A673 (cell line): ENCODE data around the gene SLC35G6. TPM values are rescaled to one million over a fixed set of nuclear protein-coding genes. Genes with fewer than 3 reads are reported as not detected.

Source experiments
- BruUV-seq: library from RNA; stranded (reverse); fragments of 400-500 nt; replicated peaks from 2 replicates; lab custom pipeline; 2021; lab: Mats Ljungman, UMichigan
- CTCF ChIA-PET: fragments of 300-600 bp; sonication (Branson Sonifier 250); formaldehyde crosslinking; loops from one replicate; lab custom pipeline; 2022; ENCODE audit warnings: antibody characterized with exemption; lab: Charles Lee
- POLR2A ChIA-PET: fragments of 300-600 bp; sonication (Branson Sonifier 250); formaldehyde crosslinking; loops from one replicate; lab custom pipeline; 2022; ENCODE audit warnings: antibody characterized with exemption; ENCODE audit not compliant: low non-redundant PET; lab: Charles Lee
- DNase-seq: peaks from one replicate; pipeline ENCODE4 v3.0.0-alpha.2; 2015; ENCODE audit warnings: low spot score
- H3K27ac ChIP-seq: fragments of 200-600 bp; sonication (generic); 2 replicates; pipeline ENCODE4 v1.5.1; 2016; ENCODE audit warnings: mixed run types, low read depth, mild to moderate bottlenecking, mixed read lengths, antibody characterized with exemption, low read length; ENCODE audit not compliant: poor library complexity, severe bottlenecking
- H3K27me3 ChIP-seq: fragments of 200-600 bp; sonication (generic); replicated peaks from 2 replicates; pipeline ENCODE4 v1.6.1; 2017; ENCODE audit warnings: mixed run types, low read depth, mild to moderate bottlenecking, mixed read lengths, antibody characterized with exemption, low read length; ENCODE audit not compliant: insufficient read depth, poor library complexity
- H3K36me3 ChIP-seq: fragments of 200-600 bp; sonication (generic); 2 replicates; pipeline ENCODE4 v1.6.1; 2016; ENCODE audit warnings: mixed run types, mild to moderate bottlenecking, mixed read lengths, antibody characterized with exemption, low read length; ENCODE audit not compliant: insufficient read depth, poor library complexity, severe bottlenecking
- H3K4me1 ChIP-seq: fragments of 200-600 bp; sonication (generic); 2 replicates; pipeline ENCODE4 v1.6.1; 2017; ENCODE audit warnings: mixed run types, mild to moderate bottlenecking, mixed read lengths, antibody characterized with exemption, low read length; ENCODE audit not compliant: insufficient read depth, poor library complexity, severe bottlenecking
- H3K4me3 ChIP-seq: fragments of 200-600 bp; sonication (generic); 2 replicates; pipeline ENCODE4 v1.5.1; 2016; ENCODE audit warnings: low read depth, mixed run types, mild to moderate bottlenecking, mixed read lengths, low read length; ENCODE audit not compliant: poor library complexity, severe bottlenecking
- H3K9me3 ChIP-seq: fragments of 200-600 bp; sonication (generic); 2 replicates; pipeline ENCODE4 v1.6.1; 2016; ENCODE audit warnings: mixed run types, low read depth, mild to moderate bottlenecking, mixed read lengths, antibody characterized with exemption, low read length; ENCODE audit not compliant: poor library complexity, severe bottlenecking
- EZH2 ChIP-seq: fragments of 200-600 bp; sonication (generic); IDR thresholded peaks from 2 replicates; pipeline ENCODE4 v1.6.1; 2017; ENCODE audit warnings: borderline replicate concordance, low read depth, mild to moderate bottlenecking, mixed read lengths, antibody characterized with exemption, low read length; ENCODE audit not compliant: poor library complexity, severe bottlenecking
- intact Hi-C: fragments of 100-400 bp; cut with micrococcal nuclease; formaldehyde crosslinking; loops from one replicate; pipeline ENCODE4 v1.10.0; 2022; ENCODE audit not compliant: unreplicated experiment
- total RNA-seq: library from RNA; stranded (reverse); gene quantifications from 2 replicates; pipeline ENCODE4 v1.2.3, GENCODE V29; 2021
- TF ChIP-seq, protein P1 (sequence below): fragments of 300-800, 200-600 bp; sonication (generic); conservative IDR thresholded peaks from 2 replicates; pipeline ENCODE4 v1.5.1; 2017; ENCODE audit warnings: low read depth, mild to moderate bottlenecking, antibody characterized with exemption, low read length, moderate library complexity, mixed read lengths

SLC35G6 gene
- total RNA-seq, 1 experiment from 2014 or later = not detected

DNA sequence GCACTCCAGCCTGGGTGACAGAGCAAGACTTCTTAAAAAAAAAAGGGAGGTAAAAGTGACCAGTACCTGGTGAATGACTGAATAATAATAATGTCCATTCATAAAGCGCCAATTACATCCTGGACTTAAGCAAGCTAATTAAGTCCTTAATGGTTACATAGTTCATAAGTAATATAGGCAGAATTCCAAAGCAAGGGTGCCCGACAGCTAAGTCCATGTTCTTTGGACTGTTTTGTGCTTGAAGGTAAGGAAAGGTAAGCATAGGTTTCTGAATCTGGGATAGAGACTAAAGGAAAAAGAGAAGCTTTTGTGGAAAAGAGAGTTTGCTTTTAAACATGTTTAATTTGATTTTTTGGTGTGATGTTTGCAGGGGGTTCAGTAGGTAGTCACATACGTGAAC lies 12.7 kb downstream of the SLC35G6 start:
- Histone ChIP-seq H3K27ac (no peak overlapping the region), H3K4me3 (no peak overlapping the region), H3K4me1 (no peaks in the 10 kb centered on the region), H3K36me3 (peaks cover 44% of the 10 kb centered on the region), H3K27me3 (no peaks in the 10 kb centered on the region), H3K9me3 (no peaks in the 10 kb centered on the region)
- intact Hi-C loops = no loop called here
- no TSS peak for BruUV-seq
- CTCF ChIA-PET = interaction anchor here (0.9 kb wide), 1 partner anchor 57 kb away, joined by 6 read pairs; no protein-coding TSS in a partner anchor
- TF ChIP-seq EZH2 = no peak
- TF ChIP-seq, protein P1, sequence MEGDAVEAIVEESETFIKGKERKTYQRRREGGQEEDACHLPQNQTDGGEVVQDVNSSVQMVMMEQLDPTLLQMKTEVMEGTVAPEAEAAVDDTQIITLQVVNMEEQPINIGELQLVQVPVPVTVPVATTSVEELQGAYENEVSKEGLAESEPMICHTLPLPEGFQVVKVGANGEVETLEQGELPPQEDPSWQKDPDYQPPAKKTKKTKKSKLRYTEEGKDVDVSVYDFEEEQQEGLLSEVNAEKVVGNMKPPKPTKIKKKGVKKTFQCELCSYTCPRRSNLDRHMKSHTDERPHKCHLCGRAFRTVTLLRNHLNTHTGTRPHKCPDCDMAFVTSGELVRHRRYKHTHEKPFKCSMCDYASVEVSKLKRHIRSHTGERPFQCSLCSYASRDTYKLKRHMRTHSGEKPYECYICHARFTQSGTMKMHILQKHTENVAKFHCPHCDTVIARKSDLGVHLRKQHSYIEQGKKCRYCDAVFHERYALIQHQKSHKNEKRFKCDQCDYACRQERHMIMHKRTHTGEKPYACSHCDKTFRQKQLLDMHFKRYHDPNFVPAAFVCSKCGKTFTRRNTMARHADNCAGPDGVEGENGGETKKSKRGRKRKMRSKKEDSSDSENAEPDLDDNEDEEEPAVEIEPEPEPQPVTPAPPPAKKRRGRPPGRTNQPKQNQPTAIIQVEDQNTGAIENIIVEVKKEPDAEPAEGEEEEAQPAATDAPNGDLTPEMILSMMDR = no peak
- POLR2A ChIA-PET = no interaction called here
- no peak for DNase-seq

DNA sequence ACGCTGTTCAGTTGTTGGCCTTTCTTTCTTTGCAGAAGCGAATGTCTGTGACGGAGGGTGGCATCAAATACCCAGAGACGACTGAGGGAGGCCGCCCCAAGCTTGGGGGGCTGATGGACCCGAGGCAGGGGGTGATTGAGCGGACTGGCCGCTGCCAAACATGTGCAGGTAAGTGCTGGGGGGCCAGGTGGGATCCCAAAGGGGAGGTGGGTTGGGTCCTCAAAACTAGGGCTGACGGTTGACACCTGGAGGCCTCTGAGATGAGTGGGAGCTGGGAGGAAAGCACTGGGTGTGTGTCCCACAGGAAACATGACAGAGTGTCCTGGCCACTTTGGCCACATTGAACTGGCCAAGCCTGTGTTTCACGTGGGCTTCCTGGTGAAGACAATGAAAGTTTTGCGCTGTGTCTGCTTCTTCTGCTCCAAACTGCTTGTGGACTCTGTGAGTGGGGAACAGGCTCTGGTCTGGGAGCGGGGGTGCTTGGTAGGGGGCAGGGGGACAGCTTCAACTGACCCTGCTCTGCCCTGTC lies 14.7 kb downstream of the SLC35G6 start:
- TF ChIP-seq, protein P1 = no peak
- no peak for TF ChIP-seq EZH2
- H3K4me3 ChIP-seq = no peak overlapping the region
- no peaks in the 10 kb centered on the region for H3K9me3 ChIP-seq
- CTCF ChIA-PET = no interaction called here
- POLR2A ChIA-PET = interaction anchor here (0.7 kb wide), 1 partner anchor 522 kb away, joined by 3 read pairs; no protein-coding TSS in a partner anchor
- peaks cover 64% of the 10 kb centered on the region for H3K36me3 ChIP-seq
- H3K4me1 ChIP-seq = no peaks in the 10 kb centered on the region
- no peaks in the 10 kb centered on the region for H3K27me3 ChIP-seq
- no peak overlapping the region for H3K27ac ChIP-seq
- intact Hi-C loops = no loop called here
- no TSS peak for BruUV-seq
- DNase-seq = no peak

DNA sequence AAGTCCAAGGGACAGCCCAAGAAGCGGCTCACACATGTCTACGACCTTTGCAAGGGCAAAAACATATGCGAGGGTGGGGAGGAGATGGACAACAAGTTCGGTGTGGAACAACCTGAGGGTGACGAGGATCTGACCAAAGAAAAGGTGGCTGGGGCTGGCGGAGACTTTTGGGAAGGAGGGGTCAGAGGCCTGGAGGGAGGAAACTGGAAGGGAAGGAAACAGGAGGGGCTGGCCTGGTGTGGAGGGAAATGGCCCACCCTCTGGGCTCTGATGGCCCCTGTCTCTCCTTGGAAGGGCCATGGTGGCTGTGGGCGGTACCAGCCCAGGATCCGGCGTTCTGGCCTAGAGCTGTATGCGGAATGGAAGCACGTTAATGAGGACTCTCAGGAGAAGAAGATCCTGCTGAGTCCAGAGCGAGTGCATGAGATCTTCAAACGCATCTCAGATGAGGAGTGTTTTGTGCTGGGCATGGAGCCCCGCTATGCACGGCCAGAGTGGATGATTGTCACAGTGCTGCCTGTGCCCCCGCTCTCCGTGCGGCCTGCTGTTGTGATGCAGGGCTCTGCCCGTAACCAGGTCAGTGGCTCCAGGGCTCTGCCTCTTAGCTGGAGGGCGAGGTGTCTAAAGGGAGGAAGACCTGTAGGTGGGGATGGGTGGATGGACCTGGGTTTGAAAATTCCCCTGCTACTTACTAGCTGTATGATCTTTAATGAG lies 15.4 kb downstream of the SLC35G6 start:
- H3K4me3 ChIP-seq = no peak overlapping the region
- intact Hi-C loops = no loop called here
- peaks cover 65% of the 10 kb centered on the region for H3K36me3 ChIP-seq
- H3K4me1 ChIP-seq = no peaks in the 10 kb centered on the region
- H3K27ac ChIP-seq = no peak overlapping the region
- H3K27me3 ChIP-seq = no peaks in the 10 kb centered on the region
- no peak for DNase-seq
- H3K9me3 ChIP-seq = no peaks in the 10 kb centered on the region
- CTCF ChIA-PET = no interaction called here
- TF ChIP-seq EZH2 = no peak
- TF ChIP-seq, protein P1 = no peak
- POLR2A ChIA-PET = interaction anchor here (0.7 kb wide), 1 partner anchor 523 kb away, joined by 3 read pairs; no protein-coding TSS in a partner anchor
- TSS peak; percentile 56 for BruUV-seq
